Tibial nerve (tissue), 4 donors: Measurements from ENCODE around the gene STARD8.

ENCODE experiments used
- CTCF ChIP-seq, 5 experiments: fragments of 200-600 bp in 3 of 5; fragments of 450-650 bp in 2 of 5; sonication (generic) in 3 of 5; IDR thresholded peaks; one replicate each; pipeline ENCODE4 v1.5.1; 2016 to 2019; ENCODE audit warnings: antibody characterized with exemption in 5 of 5, mild to moderate bottlenecking in 3 of 5, moderate library complexity in 2 of 5
- EP300 ChIP-seq, 2 donors: sonication (generic); formaldehyde crosslinking; IDR thresholded peaks; one replicate each; pipeline ENCODE4 v1.6.1; 2017; ENCODE audit warnings: antibody characterized with exemption in 2 of 2, mild to moderate bottlenecking in 1 of 2
- POLR2A ChIP-seq, 2 donors: fragments of 450-650 bp; IDR thresholded peaks; one replicate each; pipeline ENCODE4 v1.6.1; 2017; ENCODE audit warnings: antibody characterized with exemption in 2 of 2, mild to moderate bottlenecking in 2 of 2, moderate library complexity in 2 of 2

GRCh38 chrX:68748030-68748429, 100.6 kb downstream of the STARD8 start:
- TF ChIP-seq CTCF (IDR thresholded peaks at IDR 0.05) (no peak), POLR2A (IDR thresholded peaks at IDR 0.05) (no peak), EP300 (IDR thresholded peaks at IDR 0.05) (no peak)
